Peyer's patch (tissue), 4 donors: ENCODE data around the gene INTS7. TPM values are rescaled to one million over a fixed set of nuclear protein-coding genes. Genes with fewer than 3 reads are reported as not detected.
A peak's percentile ranks its signal among the peaks of the same experiment; 100 is the strongest.

Experiments used
- DNase-seq, 3 donors: peaks; one replicate each; pipeline ENCODE4 v3.0.0-alpha.2; 2017 to 2019
- H3K27ac ChIP-seq, 4 donors: fragments of 200-600 bp; sonication (generic); one replicate each; pipeline ENCODE4 v1.5.1; 2016 to 2019
- H3K27me3 ChIP-seq, 2 donors: fragments of 200-600 bp; sonication (generic); one replicate each; pipeline ENCODE4 v1.5.1; 2019
- H3K36me3 ChIP-seq, 3 donors: fragments of 200-600 bp; sonication (generic); one replicate each; pipeline ENCODE4 v1.5.1; 2016 to 2019
- H3K4me1 ChIP-seq, 4 donors: fragments of 200-600 bp; sonication (generic); one replicate each; pipeline ENCODE4 v1.5.1; 2016 to 2019
- H3K4me3 ChIP-seq, 4 donors: fragments of 200-600 bp; sonication (generic); 1 replicate in 3 of 4; 2 replicates in 1 of 4; pipeline ENCODE4 v1.5.1; 2016 to 2019; ENCODE audit warnings: mild to moderate bottlenecking in 1 of 4
- H3K9me3 ChIP-seq, 4 donors: fragments of 200-600 bp; sonication (generic); one replicate each; pipeline ENCODE4 v1.5.1; 2016 to 2019; ENCODE audit warnings: mild to moderate bottlenecking in 1 of 4
- POLR2A ChIP-seq, 2 donors: fragments of 450-650 bp; IDR thresholded peaks; one replicate each; pipeline ENCODE4 v1.5.1; 2017; ENCODE audit warnings: antibody characterized with exemption in 2 of 2, mild to moderate bottlenecking in 2 of 2, moderate library complexity in 2 of 2
- total RNA-seq, 4 donors: library from RNA; depleted of rRNA; stranded (reverse); fragments of >200 nt; gene quantifications; one replicate each; pipeline ENCODE4 v1.1.0, GENCODE V29; 2016
- TF ChIP-seq, protein P1 (sequence below), 6 experiments: fragments of 450-650 bp in 4 of 6; fragments of 200-600 bp in 2 of 6; sonication (generic) in 1 of 6; IDR thresholded peaks; one replicate each; pipeline ENCODE4 v1.5.1; 2017 to 2019; ENCODE audit warnings: antibody characterized with exemption in 6 of 6, mild to moderate bottlenecking in 3 of 6, moderate library complexity in 1 of 6

Gene INTS7, protein sequence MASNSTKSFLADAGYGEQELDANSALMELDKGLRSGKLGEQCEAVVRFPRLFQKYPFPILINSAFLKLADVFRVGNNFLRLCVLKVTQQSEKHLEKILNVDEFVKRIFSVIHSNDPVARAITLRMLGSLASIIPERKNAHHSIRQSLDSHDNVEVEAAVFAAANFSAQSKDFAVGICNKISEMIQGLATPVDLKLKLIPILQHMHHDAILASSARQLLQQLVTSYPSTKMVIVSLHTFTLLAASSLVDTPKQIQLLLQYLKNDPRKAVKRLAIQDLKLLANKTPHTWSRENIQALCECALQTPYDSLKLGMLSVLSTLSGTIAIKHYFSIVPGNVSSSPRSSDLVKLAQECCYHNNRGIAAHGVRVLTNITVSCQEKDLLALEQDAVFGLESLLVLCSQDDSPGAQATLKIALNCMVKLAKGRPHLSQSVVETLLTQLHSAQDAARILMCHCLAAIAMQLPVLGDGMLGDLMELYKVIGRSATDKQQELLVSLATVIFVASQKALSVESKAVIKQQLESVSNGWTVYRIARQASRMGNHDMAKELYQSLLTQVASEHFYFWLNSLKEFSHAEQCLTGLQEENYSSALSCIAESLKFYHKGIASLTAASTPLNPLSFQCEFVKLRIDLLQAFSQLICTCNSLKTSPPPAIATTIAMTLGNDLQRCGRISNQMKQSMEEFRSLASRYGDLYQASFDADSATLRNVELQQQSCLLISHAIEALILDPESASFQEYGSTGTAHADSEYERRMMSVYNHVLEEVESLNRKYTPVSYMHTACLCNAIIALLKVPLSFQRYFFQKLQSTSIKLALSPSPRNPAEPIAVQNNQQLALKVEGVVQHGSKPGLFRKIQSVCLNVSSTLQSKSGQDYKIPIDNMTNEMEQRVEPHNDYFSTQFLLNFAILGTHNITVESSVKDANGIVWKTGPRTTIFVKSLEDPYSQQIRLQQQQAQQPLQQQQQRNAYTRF
- 10 to 100 TPM in 2 of 4 donors, 1 to 10 TPM in 2; 7.7 to 21.5 (median 11.9) TPM for total RNA-seq

DNA sequence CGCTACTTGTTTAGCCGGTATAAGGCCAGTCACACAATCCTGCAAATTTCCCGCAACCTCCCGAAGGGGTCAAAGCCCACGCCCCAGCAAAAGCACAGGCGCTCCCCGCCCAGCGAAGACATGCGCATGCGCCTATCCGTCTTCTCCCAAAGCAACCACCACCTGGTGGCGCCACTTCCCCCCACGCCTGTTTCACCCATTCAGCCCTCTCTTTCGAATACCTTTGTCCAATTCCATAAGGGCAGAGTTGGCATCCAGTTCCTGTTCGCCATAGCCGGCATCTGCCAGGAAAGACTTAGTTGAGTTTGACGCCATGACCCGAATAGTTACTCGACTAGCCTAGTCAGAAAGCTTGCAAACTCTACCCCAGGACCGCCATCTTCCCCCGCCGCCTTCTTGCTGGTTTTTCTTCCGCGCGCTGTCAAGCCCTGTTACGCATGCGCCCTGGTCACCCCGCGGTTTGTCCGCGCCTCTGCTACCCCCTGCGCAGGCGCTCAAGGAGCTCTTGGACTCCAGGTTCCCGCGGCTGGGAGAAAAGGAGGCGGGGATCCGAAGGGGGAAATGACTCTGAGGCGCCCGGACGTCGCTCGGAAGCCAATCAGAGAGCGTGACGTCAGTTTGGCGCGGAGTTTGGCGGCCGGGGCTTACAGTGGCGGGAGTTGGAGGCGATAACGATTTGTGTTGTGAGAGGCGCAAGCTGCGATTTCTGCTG lies at the start of gene INTS7, which contains the start of gene DTL:
INTS7 (minus strand) TSS at position 435 of the 712 bp plus-strand sequence; CDS start at position 315, 120 bp downstream.
DTL (plus strand) TSS at position 626 of the 712 bp plus-strand sequence. CDS start 143 bp downstream, outside the sequence.
- Histone ChIP-seq H3K4me3 (peak within 1 kb of the TSS; percentile 52 to 75 (median 60)), H3K9me3 (no peaks in the 10 kb centered on the region), H3K36me3 (no peaks in the 10 kb centered on the region), H3K27me3 (no peaks in the 10 kb centered on the region), H3K4me1 (peaks cover 0 to 16% (median 0%) of the 10 kb centered on the region in 4 donors), H3K27ac (peak within 1 kb of the TSS; percentile 68 to 92 (median 86))
- peak; percentile 95 to 99 (median 98) for DNase-seq
- peak in 1 of 2 donors; percentile 59 for TF ChIP-seq POLR2A (IDR thresholded peaks at IDR 0.05)
- TF ChIP-seq, protein P1, sequence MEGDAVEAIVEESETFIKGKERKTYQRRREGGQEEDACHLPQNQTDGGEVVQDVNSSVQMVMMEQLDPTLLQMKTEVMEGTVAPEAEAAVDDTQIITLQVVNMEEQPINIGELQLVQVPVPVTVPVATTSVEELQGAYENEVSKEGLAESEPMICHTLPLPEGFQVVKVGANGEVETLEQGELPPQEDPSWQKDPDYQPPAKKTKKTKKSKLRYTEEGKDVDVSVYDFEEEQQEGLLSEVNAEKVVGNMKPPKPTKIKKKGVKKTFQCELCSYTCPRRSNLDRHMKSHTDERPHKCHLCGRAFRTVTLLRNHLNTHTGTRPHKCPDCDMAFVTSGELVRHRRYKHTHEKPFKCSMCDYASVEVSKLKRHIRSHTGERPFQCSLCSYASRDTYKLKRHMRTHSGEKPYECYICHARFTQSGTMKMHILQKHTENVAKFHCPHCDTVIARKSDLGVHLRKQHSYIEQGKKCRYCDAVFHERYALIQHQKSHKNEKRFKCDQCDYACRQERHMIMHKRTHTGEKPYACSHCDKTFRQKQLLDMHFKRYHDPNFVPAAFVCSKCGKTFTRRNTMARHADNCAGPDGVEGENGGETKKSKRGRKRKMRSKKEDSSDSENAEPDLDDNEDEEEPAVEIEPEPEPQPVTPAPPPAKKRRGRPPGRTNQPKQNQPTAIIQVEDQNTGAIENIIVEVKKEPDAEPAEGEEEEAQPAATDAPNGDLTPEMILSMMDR (IDR thresholded peaks at IDR 0.05), result peak; percentile 67 to 97 (median 93)

DNA sequence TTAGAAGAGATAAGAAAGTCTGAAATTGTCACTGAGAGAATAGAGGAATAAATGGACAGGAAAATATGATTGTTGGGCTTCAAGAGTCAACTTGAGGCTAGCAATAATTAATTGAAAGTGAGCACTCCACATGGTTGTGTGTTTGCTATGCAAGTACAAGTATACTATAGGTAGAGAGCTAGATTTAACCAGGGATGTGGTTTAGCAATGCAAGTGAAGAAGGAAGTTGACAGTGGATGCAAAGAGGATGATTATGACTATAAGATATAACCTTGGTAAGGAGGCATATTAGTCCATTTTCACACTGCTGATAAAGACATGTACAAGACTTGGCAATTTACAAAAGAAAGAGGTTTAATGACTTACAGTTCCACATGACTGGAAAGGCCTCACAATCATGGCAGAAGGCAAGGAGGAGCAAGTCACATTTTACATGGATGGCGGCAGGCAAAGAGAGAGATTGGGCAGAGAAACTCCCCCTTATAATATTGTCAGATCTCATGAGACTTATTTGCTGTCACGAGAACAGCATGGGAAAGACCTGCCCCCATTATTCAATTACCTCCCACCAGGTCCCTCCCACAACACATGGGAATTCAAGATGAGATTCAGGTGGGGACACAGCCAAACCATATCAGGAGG lies 47.5 kb upstream of the INTS7 start:
- Histone ChIP-seq H3K4me1 (no peaks in the 10 kb centered on the region), H3K27ac (no peak overlapping the region), H3K9me3 (no peaks in the 10 kb centered on the region), H3K27me3 (no peaks in the 10 kb centered on the region), H3K4me3 (no peak overlapping the region), H3K36me3 (no peaks in the 10 kb centered on the region)
- no peak for DNase-seq
- TF ChIP-seq, protein P1 (IDR thresholded peaks at IDR 0.05), result no peak

DNA sequence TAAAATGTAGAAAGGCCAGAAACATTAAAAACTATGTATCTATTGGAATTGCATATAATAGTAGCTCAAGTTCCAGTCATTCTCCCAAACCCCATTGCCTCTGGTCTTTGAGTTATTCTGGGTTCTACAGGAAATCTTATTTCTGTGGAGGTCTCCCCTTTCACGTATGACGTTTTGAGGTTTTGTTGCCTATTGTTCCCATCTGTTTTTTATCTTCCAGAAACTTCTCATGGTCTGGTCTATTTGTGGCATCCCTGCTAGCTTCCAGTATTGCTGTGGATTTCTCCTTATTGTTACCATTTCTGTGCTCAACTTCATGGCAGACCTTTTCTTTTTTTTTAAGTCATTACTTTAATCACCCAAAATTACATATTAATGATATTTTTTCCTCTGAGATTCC lies 43.5 kb upstream of the INTS7 start:
- Histone ChIP-seq H3K4me3 (no peak overlapping the region), H3K4me1 (no peaks in the 10 kb centered on the region), H3K36me3 (no peaks in the 10 kb centered on the region), H3K27me3 (no peaks in the 10 kb centered on the region), H3K27ac (no peak overlapping the region), H3K9me3 (no peaks in the 10 kb centered on the region)
- DNase-seq, result no peak
- TF ChIP-seq, protein P1 (IDR thresholded peaks at IDR 0.05), result no peak
- TF ChIP-seq POLR2A (IDR thresholded peaks at IDR 0.05), result no peak

DNA sequence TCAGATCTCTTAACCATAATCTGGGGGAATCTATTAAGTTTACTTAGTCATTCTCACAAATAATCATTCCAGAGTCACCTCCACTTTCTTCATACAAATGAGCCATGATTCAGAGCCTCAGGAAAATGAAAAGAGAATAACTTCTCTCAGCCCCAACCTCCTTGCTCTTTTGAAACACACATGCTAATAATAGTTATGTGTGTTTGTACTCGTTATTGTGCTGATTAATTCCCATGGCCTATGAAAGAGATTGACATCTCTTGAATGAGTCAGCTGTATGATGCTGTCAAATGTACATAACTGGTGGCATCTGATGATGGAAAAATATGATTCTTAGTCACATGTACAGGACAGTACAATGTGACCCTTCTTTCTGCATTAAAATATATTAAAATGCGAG lies 41.7 kb upstream of the INTS7 start:
- Histone ChIP-seq H3K4me1 (no peaks in the 10 kb centered on the region), H3K27me3 (no peaks in the 10 kb centered on the region), H3K4me3 (no peak overlapping the region), H3K36me3 (no peaks in the 10 kb centered on the region), H3K27ac (no peak overlapping the region), H3K9me3 (no peaks in the 10 kb centered on the region)
- no peak for DNase-seq
- no peak for TF ChIP-seq POLR2A (IDR thresholded peaks at IDR 0.05)
- TF ChIP-seq, protein P1 (IDR thresholded peaks at IDR 0.05), result no peak
